Measurements from ENCODE around the gene FSTL3.
"Not testable (repeated sequence)": the region's sequence is repeated elsewhere in the genome, so short reads cannot be mapped to it uniquely, and the experiment has no call there.

DNA sequence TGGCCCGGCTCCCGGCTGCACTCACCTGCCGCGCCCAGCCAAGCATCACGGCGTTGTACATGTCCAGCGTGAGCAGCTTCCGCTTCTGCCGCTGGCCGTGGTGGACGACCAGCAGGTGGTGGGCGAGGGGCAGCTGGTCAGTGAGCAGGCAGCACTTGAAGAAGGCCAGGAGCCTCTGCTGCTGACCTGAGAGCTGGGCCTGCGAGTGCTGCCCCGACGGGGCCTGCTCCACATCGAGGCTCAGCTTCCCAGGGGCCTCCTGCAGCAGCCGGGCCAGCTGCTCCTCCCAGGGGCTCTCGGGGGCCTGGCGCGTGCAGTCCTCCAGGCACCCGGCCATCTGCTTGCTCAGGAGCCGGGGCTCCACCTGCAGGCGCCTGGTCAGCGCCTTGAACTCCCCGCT is 46.7 kb upstream of the FSTL3 start:
- TF ChIP-seq, protein P1, sequence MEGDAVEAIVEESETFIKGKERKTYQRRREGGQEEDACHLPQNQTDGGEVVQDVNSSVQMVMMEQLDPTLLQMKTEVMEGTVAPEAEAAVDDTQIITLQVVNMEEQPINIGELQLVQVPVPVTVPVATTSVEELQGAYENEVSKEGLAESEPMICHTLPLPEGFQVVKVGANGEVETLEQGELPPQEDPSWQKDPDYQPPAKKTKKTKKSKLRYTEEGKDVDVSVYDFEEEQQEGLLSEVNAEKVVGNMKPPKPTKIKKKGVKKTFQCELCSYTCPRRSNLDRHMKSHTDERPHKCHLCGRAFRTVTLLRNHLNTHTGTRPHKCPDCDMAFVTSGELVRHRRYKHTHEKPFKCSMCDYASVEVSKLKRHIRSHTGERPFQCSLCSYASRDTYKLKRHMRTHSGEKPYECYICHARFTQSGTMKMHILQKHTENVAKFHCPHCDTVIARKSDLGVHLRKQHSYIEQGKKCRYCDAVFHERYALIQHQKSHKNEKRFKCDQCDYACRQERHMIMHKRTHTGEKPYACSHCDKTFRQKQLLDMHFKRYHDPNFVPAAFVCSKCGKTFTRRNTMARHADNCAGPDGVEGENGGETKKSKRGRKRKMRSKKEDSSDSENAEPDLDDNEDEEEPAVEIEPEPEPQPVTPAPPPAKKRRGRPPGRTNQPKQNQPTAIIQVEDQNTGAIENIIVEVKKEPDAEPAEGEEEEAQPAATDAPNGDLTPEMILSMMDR (conservative IDR thresholded peaks at IDR 0.05) = not testable (repeated sequence)
- not testable (repeated sequence) for TF ChIP-seq ZFX (IDR thresholded peaks at IDR 0.05)
